A549 (cell line): Measurements from ENCODE around the gene GRK6. TPM values are rescaled to one million over a fixed set of nuclear protein-coding genes. Genes with fewer than 3 reads are reported as not detected.

Experiments used
- ATAC-seq, 2 experiments: fragments of 200-7000 bp in 1 of 2; fragments of >200 bp in 1 of 2; cut with Nextera tagmentation in 1 of 2; cut with Tn5 transposase in 1 of 2; 3 replicates each; pipeline versions ENCODE4 v1.8.0 to v1.9.1; 2018 to 2020; ENCODE audit warnings: mild to moderate bottlenecking in 1 of 2, moderate library complexity in 1 of 2
- CTCF ChIA-PET: fragments of 300-600 bp; sonication (Branson Sonifier 250); formaldehyde crosslinking; extraction: SDS; loops from one replicate; lab custom pipeline; 2021; ENCODE audit warnings: antibody characterized with exemption, inconsistent platforms; lab: Yijun Ruan, JAX
- POLR2A ChIA-PET: fragments of 350-600 bp; formaldehyde crosslinking; extraction: SDS; loops from one replicate; lab custom pipeline; 2021; ENCODE audit warnings: antibody characterized with exemption, inconsistent platforms; lab: Yijun Ruan, JAX
- DNase-seq, 2 experiments: peaks; one replicate each; pipeline versions ENCODE4 v3.0.0 to v3.0.0-alpha.2; 2011 to 2016; ENCODE audit warnings: low read depth in 1 of 2, low spot score in 1 of 2
- FAIRE-seq: peaks from 2 replicates; lab custom pipeline; 2011; peaks lifted over from hg19 to GRCh38; lab: Jason Lieb, UNC
- H3K27ac ChIP-seq, 2 experiments: fragments of >200 bp; sonication (Bioruptor Twin); formaldehyde crosslinking; 3 replicates each; pipeline ENCODE4 v1.5.1; 2016 to 2017
- H3K4me1 ChIP-seq: fragments of >200 bp; sonication (Bioruptor Twin); formaldehyde crosslinking; 3 replicates; pipeline ENCODE4 v1.6.1; 2016
- H3K4me2 ChIP-seq: fragments of >200 bp; sonication (Bioruptor Twin); formaldehyde crosslinking; 3 replicates; pipeline ENCODE4 v1.6.1; 2016
- H3K4me3 ChIP-seq: fragments of >200 bp; sonication (Bioruptor Twin); formaldehyde crosslinking; 3 replicates; pipeline ENCODE4 v1.5.1; 2016
- H3K9me3 ChIP-seq: fragments of >200 bp; sonication (Bioruptor Twin); formaldehyde crosslinking; 3 replicates; pipeline ENCODE4 v1.6.1; 2016
- BHLHE40 ChIP-seq: IDR thresholded peaks from 2 replicates; pipeline ENCODE4 v1.6.1; 2012; ENCODE audit warnings: low read depth, low read length, inconsistent platforms
- CHD4 ChIP-seq: fragments of 200-600 bp; sonication (generic); IDR thresholded peaks from 2 replicates; pipeline ENCODE4 v1.6.1; 2016; ENCODE audit warnings: antibody characterized with exemption, mild to moderate bottlenecking, borderline replicate concordance
- EHF ChIP-seq: fragments of 250-450 bp; sonication (Bioruptor Pico); IDR thresholded peaks from 2 replicates; pipeline ENCODE4 v1.5.0; 2020; ENCODE audit warnings: mild to moderate bottlenecking
- FOSL2 ChIP-seq, 2 experiments: fragments of 450-650 bp in 1 of 2; fragments of >200 bp in 1 of 2; sonication (Bioruptor Twin) in 1 of 2; formaldehyde crosslinking; IDR thresholded peaks; 2 replicates each; pipeline versions ENCODE4 v1.5.0 to v1.6.1; 2016 to 2020; ENCODE audit warnings: mild to moderate bottlenecking in 1 of 2, moderate library complexity in 1 of 2
- HOXB5 ChIP-seq: fragments of 250-450 bp; sonication (Bioruptor Pico); IDR thresholded peaks from 2 replicates; pipeline ENCODE4 v1.5.0; 2020; ENCODE audit warnings: mild to moderate bottlenecking, moderate library complexity
- KDM5A ChIP-seq: fragments of 200-600 bp; sonication (generic); IDR thresholded peaks from 2 replicates; pipeline ENCODE4 v1.6.1; 2016; ENCODE audit warnings: antibody characterized with exemption, mild to moderate bottlenecking
- MAZ ChIP-seq: fragments of 150-350 bp; IDR thresholded peaks from 2 replicates; pipeline ENCODE4 v1.6.1; 2014; ENCODE audit warnings: antibody characterized with exemption, low read depth, low read length, borderline replicate concordance
- NR3C1 ChIP-seq: fragments of >200 bp; sonication (Bioruptor Twin); formaldehyde crosslinking; IDR thresholded peaks from 3 replicates; pipeline ENCODE4 v1.6.1; 2017
- PHF8 ChIP-seq: fragments of 200-600 bp; sonication (generic); IDR thresholded peaks from 2 replicates; pipeline ENCODE4 v1.6.1; 2016; ENCODE audit warnings: low read depth, mild to moderate bottlenecking, antibody characterized with exemption, moderate library complexity, borderline replicate concordance
- POLR2AphosphoS2 ChIP-seq: conservative IDR thresholded peaks from 2 replicates; pipeline ENCODE4 v1.6.1; 2012; ENCODE audit warnings: low read length, improper control_type of control experiment, inconsistent platforms
- RCOR1 ChIP-seq: fragments of 150-350 bp; IDR thresholded peaks from 2 replicates; pipeline ENCODE4 v1.6.1; 2014; ENCODE audit warnings: antibody characterized with exemption, low read length, low read depth
- REST ChIP-seq: fragments of 200-600 bp; sonication (generic); IDR thresholded peaks from 2 replicates; pipeline ENCODE4 v1.6.1; 2016; ENCODE audit warnings: antibody characterized with exemption, mild to moderate bottlenecking, moderate library complexity
- RFX5 ChIP-seq: fragments of 450-650 bp; IDR thresholded peaks from 2 replicates; pipeline ENCODE4 v1.7.1; 2014; ENCODE audit warnings: antibody characterized with exemption, mild to moderate bottlenecking, moderate library complexity
- SREBF2 ChIP-seq: fragments of 450-650 bp; IDR thresholded peaks from 2 replicates; pipeline ENCODE4 v1.6.1; 2014; ENCODE audit warnings: mild to moderate bottlenecking, moderate library complexity
- ZFP36 ChIP-seq: fragments of 450-650 bp; IDR thresholded peaks from 2 replicates; pipeline ENCODE4 v1.6.1; 2014; ENCODE audit warnings: borderline replicate concordance; ENCODE audit not compliant: partially characterized antibody
- ZNF302 ChIP-seq: fragments of 250-450 bp; sonication (Bioruptor Pico); IDR thresholded peaks from 2 replicates; pipeline ENCODE4 v1.9.0; 2021; ENCODE audit warnings: inconsistent platforms, mild to moderate bottlenecking, moderate library complexity
- WGBS: methylation state at CpG from one replicate; pipeline ENCODE4 v1.1.6; 2017; ENCODE audit errors: missing lambda C conversion rate; 5-methylcytosine and 5-hydroxymethylcytosine counted together
- polyA plus RNA-seq, 4 experiments: library from polyadenylated mRNA; depleted of rRNA in 3 of 4; stranded (reverse); fragments of >200 nt; fragmentation: RNase III in 1 of 4; extraction: RNeasy Plus Mini Kit Qiagen cat#74134 plus additional on column Dnase treatment in 1 of 4; gene quantifications; 2 replicates in 3 of 4; 3 replicates in 1 of 4; pipeline ENCODE4 v1.2.3, GENCODE V29; 2011 to 2017
- TF ChIP-seq, protein P1 (sequence below): fragments of 250-450 bp; sonication (Bioruptor Pico); IDR thresholded peaks from 2 replicates; pipeline ENCODE4 v1.5.0; 2020; ENCODE audit warnings: low read depth, mild to moderate bottlenecking, moderate library complexity
- TF ChIP-seq, protein P2 (sequence below): IDR thresholded peaks from 2 replicates; pipeline ENCODE4 v1.6.1; 2012

GRK6 gene
- polyA plus RNA-seq, 2 of the 4 experiments (the other 2 are of a cell fraction): 20.1 to 28.8 TPM

- ChIA-PET POLR2A (interaction anchor here (1.6 to 3.7 kb wide), 2 partner anchors 7 to 8 kb away, joined by 4 to 12 read pairs; partner anchors contain the start of gene PRR7), CTCF (interaction anchor here (0.5 to 25.5 kb wide), 10 partner anchors 13 to 704 kb away, joined by 3 to 871 read pairs (median 4); partner anchors contain the start of genes F12, GRK6, PFN3 and SLC34A1)
- no peaks in the 10 kb centered on the region for H3K9me3 ChIP-seq
- ATAC-seq: 0 out of 6 replicates have a peak, but pooled peaks of 1 of the 2 experiments have one; percentile 4
- no peak overlapping the region for H3K4me2 ChIP-seq
- DNase-seq: no peak
- H3K4me3 ChIP-seq: no peak overlapping the region
- 93% methylated on average over 21 of the region's 24 CpGs for WGBS
- no peak overlapping the region for H3K27ac ChIP-seq
- H3K4me1 ChIP-seq: no peaks in the 10 kb centered on the region
- no peak for FAIRE-seq
- TF ChIP-seq FOSL2 (IDR thresholded peaks at IDR 0.05) (no peak), FOSL2 (CRISPR knock-in tag; IDR thresholded peaks at IDR 0.05) (no peak), ZFP36 (no peak), REST (no peak), SREBF2 (no peak), KDM5A (no peak), PHF8 (no peak), ZNF302 (CRISPR knock-in tag) (no peak), BHLHE40 (no peak), CHD4 (no peak), RCOR1 (no peak), HOXB5 (CRISPR knock-in tag) (no peak), NR3C1 (no peak), POLR2AphosphoS2 (no peak), MAZ (no peak), RFX5 (no peak), EHF (no peak)
- TF ChIP-seq, protein P1, sequence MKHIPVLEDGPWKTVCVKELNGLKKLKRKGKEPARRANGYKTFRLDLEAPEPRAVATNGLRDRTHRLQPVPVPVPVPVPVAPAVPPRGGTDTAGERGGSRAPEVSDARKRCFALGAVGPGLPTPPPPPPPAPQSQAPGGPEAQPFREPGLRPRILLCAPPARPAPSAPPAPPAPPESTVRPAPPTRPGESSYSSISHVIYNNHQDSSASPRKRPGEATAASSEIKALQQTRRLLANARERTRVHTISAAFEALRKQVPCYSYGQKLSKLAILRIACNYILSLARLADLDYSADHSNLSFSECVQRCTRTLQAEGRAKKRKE: no peak
- TF ChIP-seq, protein P2, sequence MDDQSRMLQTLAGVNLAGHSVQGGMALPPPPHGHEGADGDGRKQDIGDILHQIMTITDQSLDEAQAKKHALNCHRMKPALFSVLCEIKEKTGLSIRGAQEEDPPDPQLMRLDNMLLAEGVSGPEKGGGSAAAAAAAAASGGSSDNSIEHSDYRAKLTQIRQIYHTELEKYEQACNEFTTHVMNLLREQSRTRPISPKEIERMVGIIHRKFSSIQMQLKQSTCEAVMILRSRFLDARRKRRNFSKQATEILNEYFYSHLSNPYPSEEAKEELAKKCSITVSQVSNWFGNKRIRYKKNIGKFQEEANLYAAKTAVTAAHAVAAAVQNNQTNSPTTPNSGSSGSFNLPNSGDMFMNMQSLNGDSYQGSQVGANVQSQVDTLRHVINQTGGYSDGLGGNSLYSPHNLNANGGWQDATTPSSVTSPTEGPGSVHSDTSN: no peak
Measured at GRCh38 chr5:177440211-177440989, 13.9 kb downstream of the GRK6 start.
